ENCODE data around the gene EFCAB8. TPM values are rescaled to one million over a fixed set of nuclear protein-coding genes. Genes with fewer than 3 reads are reported as not detected.

The EFCAB8 gene
- total RNA-seq, 6 experiments from 2014 or later: 0.17 to 0.22 (median 0.20) TPM; not detected in 2

GRCh38 chr20:32957459-32957858 lies 98.7 kb downstream of the EFCAB8 start:
- no peaks in the 10 kb centered on the region for H3K27me3 ChIP-seq
- ATAC-seq: no peak
- no peak for DNase-seq
- peaks cover 0 to 5% (median 0%) of the 10 kb centered on the region in 4 donors for H3K9me3 ChIP-seq
- no peak overlapping the region for H3K4me3 ChIP-seq
- intact Hi-C loops (cut with DNase I): no loop called here
- no peaks in the 10 kb centered on the region for H3K36me3 ChIP-seq
- H3K27ac ChIP-seq: no peak overlapping the region
- no peak for TF ChIP-seq POLR2A (IDR thresholded peaks at IDR 0.05)
- TF ChIP-seq, protein P1, sequence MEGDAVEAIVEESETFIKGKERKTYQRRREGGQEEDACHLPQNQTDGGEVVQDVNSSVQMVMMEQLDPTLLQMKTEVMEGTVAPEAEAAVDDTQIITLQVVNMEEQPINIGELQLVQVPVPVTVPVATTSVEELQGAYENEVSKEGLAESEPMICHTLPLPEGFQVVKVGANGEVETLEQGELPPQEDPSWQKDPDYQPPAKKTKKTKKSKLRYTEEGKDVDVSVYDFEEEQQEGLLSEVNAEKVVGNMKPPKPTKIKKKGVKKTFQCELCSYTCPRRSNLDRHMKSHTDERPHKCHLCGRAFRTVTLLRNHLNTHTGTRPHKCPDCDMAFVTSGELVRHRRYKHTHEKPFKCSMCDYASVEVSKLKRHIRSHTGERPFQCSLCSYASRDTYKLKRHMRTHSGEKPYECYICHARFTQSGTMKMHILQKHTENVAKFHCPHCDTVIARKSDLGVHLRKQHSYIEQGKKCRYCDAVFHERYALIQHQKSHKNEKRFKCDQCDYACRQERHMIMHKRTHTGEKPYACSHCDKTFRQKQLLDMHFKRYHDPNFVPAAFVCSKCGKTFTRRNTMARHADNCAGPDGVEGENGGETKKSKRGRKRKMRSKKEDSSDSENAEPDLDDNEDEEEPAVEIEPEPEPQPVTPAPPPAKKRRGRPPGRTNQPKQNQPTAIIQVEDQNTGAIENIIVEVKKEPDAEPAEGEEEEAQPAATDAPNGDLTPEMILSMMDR (IDR thresholded peaks at IDR 0.05): no peak
- H3K4me1 ChIP-seq: no peaks in the 10 kb centered on the region
- WGBS (ENCODE audit: insufficient coverage, low coverage, low lambda C conversion rate, missing lambda C conversion rate): 43% methylated on average over 2 of the region's 5 CpGs

DNA sequence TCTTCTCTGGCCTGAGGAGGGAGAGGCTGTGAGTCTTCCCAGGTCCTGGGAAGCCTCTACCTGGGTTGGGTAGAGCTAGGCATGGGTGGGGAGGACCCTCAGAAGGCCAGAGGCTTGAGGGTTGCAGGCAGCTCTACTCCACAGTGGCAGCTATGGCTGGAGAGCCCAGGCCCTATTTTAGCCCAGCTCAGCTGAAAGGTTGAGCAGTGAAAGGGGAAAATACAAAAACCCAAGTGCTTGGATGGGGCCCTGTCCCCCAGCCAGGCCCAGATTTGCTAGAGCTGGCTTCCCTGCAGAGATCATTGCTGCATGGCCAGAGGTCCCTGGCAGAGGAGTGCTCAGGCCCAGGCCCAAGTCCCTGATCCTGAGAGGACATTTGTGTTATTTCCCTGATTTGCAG lies 99.9 kb downstream of the EFCAB8 start:
- Histone ChIP-seq H3K27me3 (no peaks in the 10 kb centered on the region), H3K9me3 (peaks cover 0 to 5% (median 0%) of the 10 kb centered on the region in 4 donors), H3K27ac (no peak overlapping the region), H3K4me1 (no peaks in the 10 kb centered on the region), H3K4me3 (no peak overlapping the region), H3K36me3 (no peaks in the 10 kb centered on the region)
- intact Hi-C loops (cut with DNase I): no loop called here
- ATAC-seq: no peak
- no peak for TF ChIP-seq POLR2A (IDR thresholded peaks at IDR 0.05)
- TF ChIP-seq, protein P1 (IDR thresholded peaks at IDR 0.05): no peak
- no peak for DNase-seq

DNA sequence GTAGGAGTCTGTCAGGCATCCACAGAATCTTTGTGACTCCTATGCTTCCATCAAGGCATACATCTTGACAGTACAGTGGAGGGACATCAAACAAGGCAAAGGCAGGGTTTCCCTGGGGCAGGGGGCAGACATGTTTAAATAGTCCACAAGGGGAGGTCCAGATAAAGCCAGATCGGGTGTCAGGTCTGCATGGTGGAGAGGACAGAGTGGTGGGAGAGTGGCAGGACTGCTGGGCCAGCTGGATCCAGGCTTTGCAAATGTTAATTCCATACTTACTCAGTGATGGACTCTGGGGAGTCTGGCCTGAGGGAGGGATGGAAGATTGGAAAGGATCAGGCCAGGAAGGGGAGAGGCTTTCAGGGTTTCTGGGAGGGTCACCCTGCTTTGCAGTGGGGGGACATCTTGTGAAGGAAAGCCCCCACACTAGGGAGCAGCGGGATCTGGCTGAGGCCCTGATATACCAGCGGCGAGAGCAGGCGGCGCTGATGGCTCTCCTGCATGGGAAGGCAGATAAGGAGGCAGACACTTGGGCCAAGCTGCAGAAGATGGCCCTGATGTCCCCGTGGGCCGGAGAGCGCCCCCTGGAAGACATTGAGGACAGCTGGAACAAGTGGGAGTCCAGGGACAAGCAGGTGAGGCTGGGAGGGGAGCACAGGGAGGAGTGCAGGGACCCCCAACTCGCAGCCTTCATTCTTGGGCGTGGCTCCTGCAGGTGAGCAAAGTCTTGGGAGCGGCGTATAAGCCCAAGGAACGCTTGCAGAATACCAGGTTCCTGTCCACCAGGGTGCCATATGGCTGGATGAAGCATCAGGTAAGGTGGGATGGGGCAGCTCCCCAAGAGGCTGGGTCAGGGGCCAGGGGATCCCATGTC lies 100.9 kb downstream of the EFCAB8 start:
- H3K36me3 ChIP-seq: no peaks in the 10 kb centered on the region
- peaks cover 0 to 5% (median 0%) of the 10 kb centered on the region in 4 donors for H3K9me3 ChIP-seq
- ATAC-seq: no peak
- no peaks in the 10 kb centered on the region for H3K27me3 ChIP-seq
- DNase-seq: no peak
- H3K4me3 ChIP-seq: no peak overlapping the region
- H3K4me1 ChIP-seq: no peaks in the 10 kb centered on the region
- no peak overlapping the region for H3K27ac ChIP-seq
- intact Hi-C loops (cut with DNase I): no loop called here
- 17% methylated on average over 1 of the region's 14 CpGs for WGBS (ENCODE audit: insufficient coverage, low coverage, low lambda C conversion rate, missing lambda C conversion rate)
- TF ChIP-seq, protein P1 (IDR thresholded peaks at IDR 0.05): no peak
- TF ChIP-seq POLR2A (IDR thresholded peaks at IDR 0.05): no peak

GRCh38 chr20:32960222-32960518 lies 101.4 kb downstream of the EFCAB8 start:
- no peak for DNase-seq

More at GRCh38 chr20:32960222-32960518, 101.4 kb downstream of the EFCAB8 start:
- TF ChIP-seq, protein P1 (IDR thresholded peaks at IDR 0.05): no peak
- TF ChIP-seq POLR2A (IDR thresholded peaks at IDR 0.05): no peak
- H3K27ac ChIP-seq: no peak overlapping the region
- H3K4me3 ChIP-seq: no peak overlapping the region
- ATAC-seq: no peak
- H3K27me3 ChIP-seq: no peaks in the 10 kb centered on the region
- intact Hi-C loops (cut with DNase I): no loop called here
- no peaks in the 10 kb centered on the region for H3K36me3 ChIP-seq
- no peaks in the 10 kb centered on the region for H3K4me1 ChIP-seq
- peaks cover 0 to 5% (median 0%) of the 10 kb centered on the region in 4 donors for H3K9me3 ChIP-seq
